ENCODE results near the gene MDH1.
"Not testable (repeated sequence)": the region's sequence is repeated elsewhere in the genome, so short reads cannot be mapped to it uniquely, and the experiment has no call there.

Gene MDH1

DNA sequence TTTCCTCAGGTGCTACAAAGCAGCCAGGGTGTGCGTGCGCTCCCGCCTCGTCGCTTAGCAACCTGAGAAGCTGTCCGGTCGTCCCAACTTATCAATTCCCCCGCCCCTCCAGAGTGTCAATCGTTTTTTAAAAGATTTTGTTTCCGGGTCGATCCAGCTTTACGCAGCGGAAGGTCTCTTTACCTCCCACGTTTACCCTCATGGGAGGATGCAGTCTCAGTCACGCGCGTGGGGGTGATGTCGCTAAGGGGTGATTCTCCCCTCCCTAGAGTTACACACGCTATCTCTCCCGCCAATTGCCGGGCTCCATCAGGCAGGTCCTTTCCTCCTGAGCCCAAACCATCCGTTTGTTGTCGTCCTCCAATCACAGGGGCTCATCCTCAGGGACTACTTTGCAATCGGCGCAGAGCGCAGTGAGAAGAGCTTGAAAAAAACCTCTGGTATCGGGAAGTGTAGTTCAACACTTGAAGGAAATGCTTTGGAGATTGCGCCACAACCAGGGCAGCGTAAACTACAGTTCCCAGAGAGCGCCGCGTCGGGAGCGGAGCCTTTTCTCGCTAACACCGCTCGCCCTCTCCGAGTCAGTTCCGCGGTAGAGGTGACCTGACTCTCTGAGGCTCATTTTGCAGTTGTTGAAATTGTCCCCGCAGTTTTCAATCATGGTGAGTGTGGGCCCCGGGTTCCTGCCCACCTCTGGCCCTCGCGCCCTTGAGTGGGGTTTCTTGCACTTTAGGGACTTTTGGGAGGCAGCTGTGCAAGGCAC is at the start of gene MDH1, which contains the start of gene WDPCP:
MDH1 (plus strand) TSS at position 579 of the 763 bp plus-strand sequence; CDS start at position 660, 81 bp downstream.
WDPCP (minus strand) TSS at position 93 of the 763 bp plus-strand sequence. CDS start 206 bp downstream, outside the sequence.
- Histone ChIP-seq H3K36me3 (ENCODE audit: control insufficient read depth, low read depth, low read length) (peaks cover 13% of the 10 kb centered on the region), H3K4me3 (ENCODE audit: low read length) (peak within 1 kb of the TSS; percentile 88), H3K9ac (ENCODE audit: low read length) (peak within 1 kb of the TSS; percentile 72), H3K9me3 (ENCODE audit: control insufficient read depth, low read depth, low read length) (no peaks in the 10 kb centered on the region), H3K27ac (ENCODE audit: low read length) (peak within 1 kb of the TSS; percentile 41), H3K4me1 (ENCODE audit: control insufficient read depth, low read depth, low read length) (peaks cover 9% of the 10 kb centered on the region), H3K27me3 (ENCODE audit: control insufficient read depth, insufficient read depth, low read length) (no peaks in the 10 kb centered on the region)

DNA sequence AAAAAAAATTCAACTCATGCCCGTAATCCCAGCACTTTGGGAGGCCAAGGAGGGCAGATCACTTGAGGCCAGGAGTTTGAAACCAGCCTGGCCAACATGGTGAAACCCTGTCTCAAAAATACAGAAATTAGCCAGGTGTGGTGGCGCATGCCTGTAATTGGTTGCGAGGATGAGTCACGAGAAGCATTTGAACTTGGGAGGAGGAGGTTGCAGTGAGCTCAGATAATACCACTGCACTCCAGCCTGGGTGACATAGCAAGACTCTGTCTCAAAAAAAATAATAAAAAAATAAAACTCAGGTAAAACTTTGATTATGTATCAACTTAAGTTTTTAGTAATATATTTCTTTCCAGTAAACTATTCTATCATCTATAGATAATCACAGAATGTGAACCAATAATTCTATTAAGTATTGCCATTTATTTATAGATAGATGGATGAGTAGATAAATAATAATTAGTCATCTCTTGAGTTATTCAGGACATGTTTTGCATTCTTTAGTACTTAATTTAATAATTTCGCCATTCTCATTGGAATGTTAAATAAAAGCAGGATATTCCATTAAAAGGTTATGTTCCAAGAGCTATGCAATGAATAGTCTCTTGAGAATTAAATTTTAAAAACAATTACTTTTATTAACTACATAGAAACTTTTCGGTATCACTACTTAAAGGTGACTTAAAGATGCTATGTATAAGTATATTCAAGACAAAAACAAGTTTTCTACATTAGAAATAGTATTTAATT is 49.2 kb upstream of the MDH1 start:
- H3K4me3 ChIP-seq (ENCODE audit: low read length) = no peak overlapping the region
- no peaks in the 10 kb centered on the region for H3K9me3 ChIP-seq (ENCODE audit: control insufficient read depth, low read depth, low read length)
- no peak overlapping the region for H3K27ac ChIP-seq (ENCODE audit: low read length)
- H3K36me3 ChIP-seq (ENCODE audit: control insufficient read depth, low read depth, low read length) = no peaks in the 10 kb centered on the region
- no peaks in the 10 kb centered on the region for H3K27me3 ChIP-seq (ENCODE audit: control insufficient read depth, insufficient read depth, low read length)
- H3K9ac ChIP-seq (ENCODE audit: low read length) = no peak overlapping the region
- no peaks in the 10 kb centered on the region for H3K4me1 ChIP-seq (ENCODE audit: control insufficient read depth, low read depth, low read length)

DNA sequence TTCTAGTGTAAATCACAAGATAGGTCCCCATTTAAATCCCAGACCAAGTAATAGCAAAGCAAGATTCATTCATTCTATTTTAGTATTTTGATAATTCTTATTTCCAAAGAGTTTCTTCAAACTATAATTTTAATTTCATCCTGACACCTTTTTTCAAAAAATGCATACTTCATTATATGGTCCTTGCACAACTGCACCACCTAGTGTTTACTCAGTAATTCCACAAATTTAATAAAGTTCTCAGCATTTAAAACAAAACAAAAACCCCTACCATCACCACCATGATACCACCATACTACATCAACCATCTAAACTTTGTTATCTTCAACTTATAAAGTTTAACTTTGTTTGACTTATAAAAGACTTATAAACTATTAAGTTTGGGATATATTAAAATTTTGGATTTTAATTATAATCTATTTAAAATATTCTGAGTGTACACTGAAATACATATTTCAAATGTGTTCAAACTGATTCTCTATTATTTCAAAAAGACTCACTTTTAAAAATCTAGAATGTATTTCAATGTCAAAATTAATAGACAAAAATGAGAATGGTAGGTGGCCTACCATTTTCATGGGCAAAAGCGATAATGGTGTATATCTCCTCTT is 44.6 kb upstream of the MDH1 start:
- Histone ChIP-seq H3K27ac (ENCODE audit: low read length) (no peak overlapping the region), H3K27me3 (ENCODE audit: control insufficient read depth, insufficient read depth, low read length) (no peaks in the 10 kb centered on the region), H3K36me3 (ENCODE audit: control insufficient read depth, low read depth, low read length) (no peaks in the 10 kb centered on the region), H3K9me3 (ENCODE audit: control insufficient read depth, low read depth, low read length) (no peaks in the 10 kb centered on the region), H3K9ac (ENCODE audit: low read length) (no peak overlapping the region), H3K4me1 (ENCODE audit: control insufficient read depth, low read depth, low read length) (no peaks in the 10 kb centered on the region), H3K4me3 (ENCODE audit: low read length) (no peak overlapping the region)

DNA sequence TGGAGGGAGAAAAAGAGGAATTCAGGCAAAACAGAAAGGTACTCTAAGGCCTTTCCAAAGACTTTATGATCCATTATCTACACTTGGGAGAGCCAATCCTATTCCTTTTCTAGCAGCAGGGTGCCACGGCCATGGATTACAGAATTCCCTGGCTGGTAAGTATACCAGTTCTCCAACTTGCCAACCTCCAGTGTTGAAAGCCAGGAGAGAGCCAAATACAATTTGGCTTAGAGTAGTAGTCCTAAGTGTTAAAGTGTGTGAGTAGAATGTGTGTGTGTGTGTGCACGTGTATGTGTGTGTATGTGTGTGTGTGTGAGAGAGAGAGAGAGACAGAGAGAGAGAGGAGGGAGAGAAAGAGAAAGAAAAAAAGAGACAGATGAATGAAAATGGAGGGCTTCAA is 43.7 kb upstream of the MDH1 start:
- H3K4me3 ChIP-seq (ENCODE audit: low read length) = no peak overlapping the region
- H3K27me3 ChIP-seq (ENCODE audit: control insufficient read depth, insufficient read depth, low read length) = no peaks in the 10 kb centered on the region
- H3K27ac ChIP-seq (ENCODE audit: low read length) = no peak overlapping the region
- no peak overlapping the region for H3K9ac ChIP-seq (ENCODE audit: low read length)
- no peaks in the 10 kb centered on the region for H3K4me1 ChIP-seq (ENCODE audit: control insufficient read depth, low read depth, low read length)
- H3K9me3 ChIP-seq (ENCODE audit: control insufficient read depth, low read depth, low read length) = no peaks in the 10 kb centered on the region
- no peaks in the 10 kb centered on the region for H3K36me3 ChIP-seq (ENCODE audit: control insufficient read depth, low read depth, low read length)

DNA sequence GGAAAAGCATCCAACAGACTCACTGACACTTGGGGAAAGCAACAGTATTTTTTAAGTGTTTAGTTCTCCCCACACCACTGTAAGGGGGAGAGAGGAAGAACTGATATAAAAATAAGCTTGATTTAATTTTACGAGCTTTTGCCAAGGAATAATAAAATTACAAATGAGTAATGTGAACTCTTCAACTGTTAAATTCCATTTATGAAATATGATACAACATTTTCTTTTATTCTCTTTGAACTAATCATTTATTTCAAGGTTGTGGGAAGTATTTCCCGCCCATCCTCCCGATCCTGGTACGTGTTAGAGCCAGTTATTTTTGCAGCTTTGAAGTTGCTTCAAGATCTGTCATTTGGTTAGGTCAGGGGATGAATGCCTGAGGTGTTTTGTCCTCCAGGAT is 35.7 kb upstream of the MDH1 start:
- no peaks in the 10 kb centered on the region for H3K36me3 ChIP-seq (ENCODE audit: control insufficient read depth, low read depth, low read length)
- no peak overlapping the region for H3K9ac ChIP-seq (ENCODE audit: low read length)
- no peaks in the 10 kb centered on the region for H3K27me3 ChIP-seq (ENCODE audit: control insufficient read depth, insufficient read depth, low read length)
- H3K4me1 ChIP-seq (ENCODE audit: control insufficient read depth, low read depth, low read length) = peaks cover 3% of the 10 kb centered on the region
- no peak overlapping the region for H3K27ac ChIP-seq (ENCODE audit: low read length)
- H3K4me3 ChIP-seq (ENCODE audit: low read length) = no peak overlapping the region
- H3K9me3 ChIP-seq (ENCODE audit: control insufficient read depth, low read depth, low read length) = no peaks in the 10 kb centered on the region

DNA sequence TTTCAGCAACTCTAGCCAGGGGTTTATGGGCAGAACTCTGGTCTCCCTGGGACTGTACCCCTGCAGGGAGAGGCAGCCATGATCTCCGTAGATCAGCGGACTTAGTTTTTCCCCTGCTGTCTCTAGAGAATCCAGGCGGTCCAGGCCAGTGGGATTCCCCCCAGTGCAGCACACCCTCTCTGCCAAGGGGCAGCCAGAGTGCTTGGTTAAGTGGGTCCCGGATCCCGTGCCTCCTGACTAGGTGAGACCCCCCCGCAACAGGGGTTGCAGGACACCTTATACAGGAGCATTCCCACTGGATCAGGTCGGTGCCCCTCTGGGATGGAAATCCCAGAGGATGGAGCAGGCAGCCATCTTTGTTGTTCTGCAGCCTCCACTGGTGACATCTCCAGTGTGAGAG is 33.5 kb upstream of the MDH1 start:
- Histone ChIP-seq H3K9ac (ENCODE audit: low read length) (no peak overlapping the region), H3K9me3 (ENCODE audit: control insufficient read depth, low read depth, low read length) (no peaks in the 10 kb centered on the region), H3K27ac (ENCODE audit: low read length) (no peak overlapping the region), H3K36me3 (ENCODE audit: control insufficient read depth, low read depth, low read length) (no peaks in the 10 kb centered on the region), H3K27me3 (ENCODE audit: control insufficient read depth, insufficient read depth, low read length) (no peaks in the 10 kb centered on the region), H3K4me3 (ENCODE audit: low read length) (no peak overlapping the region), H3K4me1 (ENCODE audit: control insufficient read depth, low read depth, low read length) (peaks cover 3% of the 10 kb centered on the region)

DNA sequence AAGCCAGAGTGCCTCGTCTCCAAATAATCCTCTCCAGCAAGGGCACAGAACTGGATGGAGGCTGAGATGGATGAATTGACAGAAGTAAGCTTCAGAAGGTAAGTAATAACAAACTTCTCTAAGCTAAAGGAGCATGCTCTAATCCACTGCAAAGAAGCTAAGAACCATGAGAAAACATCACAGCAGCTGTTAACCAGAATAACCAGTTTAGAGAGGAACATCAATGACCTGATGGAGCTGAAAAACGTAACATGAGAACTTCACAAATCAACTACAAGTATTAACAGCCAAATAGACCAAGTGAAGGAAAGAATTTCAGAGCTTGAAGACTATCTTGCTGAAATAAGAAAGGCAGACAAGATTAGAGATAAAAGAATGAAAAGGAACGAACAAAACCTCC is 32.8 kb upstream of the MDH1 start:
- H3K9ac ChIP-seq (ENCODE audit: low read length) = no peak overlapping the region
- H3K4me3 ChIP-seq (ENCODE audit: low read length) = no peak overlapping the region
- H3K9me3 ChIP-seq (ENCODE audit: control insufficient read depth, low read depth, low read length) = no peaks in the 10 kb centered on the region
- peaks cover 3% of the 10 kb centered on the region for H3K4me1 ChIP-seq (ENCODE audit: control insufficient read depth, low read depth, low read length)
- no peaks in the 10 kb centered on the region for H3K36me3 ChIP-seq (ENCODE audit: control insufficient read depth, low read depth, low read length)
- no peak overlapping the region for H3K27ac ChIP-seq (ENCODE audit: low read length)
- no peaks in the 10 kb centered on the region for H3K27me3 ChIP-seq (ENCODE audit: control insufficient read depth, insufficient read depth, low read length)

DNA sequence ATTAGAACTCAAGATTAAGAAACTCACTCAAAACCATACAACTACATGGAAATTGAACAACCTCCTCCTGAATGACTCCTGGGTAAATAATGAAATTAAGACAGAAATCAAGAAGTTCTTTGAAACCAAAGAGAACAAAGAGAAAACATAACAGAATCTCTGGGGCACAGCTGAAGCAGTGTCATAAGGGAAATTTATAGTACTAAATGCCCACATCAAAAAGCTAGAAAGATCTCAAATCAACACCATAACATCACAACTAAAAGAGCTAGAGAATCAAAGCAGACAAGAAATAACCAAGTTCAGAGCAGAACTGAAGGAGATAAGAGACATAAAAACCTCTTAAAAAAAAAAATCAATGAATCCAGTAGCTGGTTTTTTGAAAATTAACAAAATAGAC is 30.9 kb upstream of the MDH1 start:
- not testable (repeated sequence) for H3K9me3 ChIP-seq (ENCODE audit: control insufficient read depth, low read depth, low read length); H3K4me3 ChIP-seq (ENCODE audit: low read length); H3K27me3 ChIP-seq (ENCODE audit: control insufficient read depth, insufficient read depth, low read length); H3K4me1 ChIP-seq (ENCODE audit: control insufficient read depth, low read depth, low read length); H3K27ac ChIP-seq (ENCODE audit: low read length); H3K9ac ChIP-seq (ENCODE audit: low read length); H3K36me3 ChIP-seq (ENCODE audit: control insufficient read depth, low read depth, low read length)

DNA sequence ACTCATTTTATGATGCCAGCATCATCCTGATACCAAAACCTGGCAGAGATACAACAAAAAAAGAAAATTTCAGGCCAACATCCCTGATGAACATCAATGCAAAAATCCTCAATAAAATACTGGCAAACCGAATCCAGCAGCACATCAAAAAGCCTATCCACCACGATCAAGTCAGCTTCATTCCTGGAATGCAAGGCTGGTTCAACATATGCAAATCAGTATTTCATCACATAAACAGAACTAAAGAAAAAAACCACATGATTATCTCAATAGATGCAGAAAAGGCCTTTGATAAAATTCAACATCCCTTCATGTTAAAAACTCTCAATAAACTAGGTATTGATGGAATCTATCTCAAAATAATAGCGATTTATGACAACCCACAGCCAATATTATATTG is 29.8 kb upstream of the MDH1 start:
- H3K4me3 ChIP-seq (ENCODE audit: low read length); H3K4me1 ChIP-seq (ENCODE audit: control insufficient read depth, low read depth, low read length); H3K27ac ChIP-seq (ENCODE audit: low read length); H3K27me3 ChIP-seq (ENCODE audit: control insufficient read depth, insufficient read depth, low read length); H3K9ac ChIP-seq (ENCODE audit: low read length); H3K9me3 ChIP-seq (ENCODE audit: control insufficient read depth, low read depth, low read length): not testable (repeated sequence)
- peaks cover 11% of the 10 kb centered on the region for H3K36me3 ChIP-seq (ENCODE audit: control insufficient read depth, low read depth, low read length)

DNA sequence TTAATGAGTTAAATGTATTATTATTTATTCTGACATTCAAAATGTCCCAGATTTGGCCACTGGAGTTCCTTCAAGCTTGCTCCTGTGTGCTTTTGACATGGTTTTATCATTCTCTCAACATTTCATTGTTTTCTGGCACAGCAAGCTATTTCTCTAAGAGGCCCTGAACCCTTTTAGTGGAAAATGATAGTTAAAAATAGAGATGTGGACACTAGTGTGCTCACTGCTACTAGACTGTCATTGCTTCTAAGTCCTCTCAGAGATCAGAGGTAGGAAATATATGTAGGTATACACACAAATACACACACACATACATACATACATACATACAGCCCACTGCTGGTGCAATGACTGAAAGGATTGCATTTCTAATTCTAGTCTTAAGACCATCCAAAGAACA is 26.0 kb upstream of the MDH1 start:
- Histone ChIP-seq H3K9me3 (ENCODE audit: control insufficient read depth, low read depth, low read length) (no peaks in the 10 kb centered on the region), H3K4me3 (ENCODE audit: low read length) (no peak overlapping the region), H3K4me1 (ENCODE audit: control insufficient read depth, low read depth, low read length) (no peaks in the 10 kb centered on the region), H3K9ac (ENCODE audit: low read length) (no peak overlapping the region), H3K27ac (ENCODE audit: low read length) (no peak overlapping the region), H3K36me3 (ENCODE audit: control insufficient read depth, low read depth, low read length) (peaks cover 11% of the 10 kb centered on the region), H3K27me3 (ENCODE audit: control insufficient read depth, insufficient read depth, low read length) (no peaks in the 10 kb centered on the region)

DNA sequence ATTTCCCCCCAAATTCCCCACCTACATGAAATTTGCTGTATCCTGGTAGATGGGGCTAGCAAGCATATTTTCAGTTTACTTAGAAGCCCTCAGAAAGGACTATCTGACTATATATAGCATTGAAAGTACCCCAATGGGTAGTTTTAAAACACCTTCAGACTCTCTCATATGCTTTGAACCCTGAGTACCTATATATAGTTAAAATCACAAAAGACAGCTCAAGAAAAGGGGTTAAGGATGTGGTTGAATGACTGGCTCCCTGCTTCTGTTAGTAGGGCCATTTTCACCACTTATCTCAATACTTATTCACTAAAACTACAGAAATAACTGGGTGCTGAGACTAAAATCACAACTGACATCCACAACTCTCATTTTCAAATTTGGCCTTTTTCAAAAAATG is 19.0 kb upstream of the MDH1 start:
- Histone ChIP-seq H3K4me1 (ENCODE audit: control insufficient read depth, low read depth, low read length) (peaks cover 16% of the 10 kb centered on the region), H3K27ac (ENCODE audit: low read length) (no peak overlapping the region), H3K4me3 (ENCODE audit: low read length) (no peak overlapping the region), H3K36me3 (ENCODE audit: control insufficient read depth, low read depth, low read length) (no peaks in the 10 kb centered on the region), H3K9ac (ENCODE audit: low read length) (no peak overlapping the region), H3K9me3 (ENCODE audit: control insufficient read depth, low read depth, low read length) (peaks cover 3% of the 10 kb centered on the region), H3K27me3 (ENCODE audit: control insufficient read depth, insufficient read depth, low read length) (no peaks in the 10 kb centered on the region)
